Upper lobe of right lung (tissue), 1 donor: ENCODE data around the gene SECTM1. TPM values are rescaled to one million over a fixed set of nuclear protein-coding genes. Genes with fewer than 3 reads are reported as not detected.
"Not testable (repeated sequence)": the region's sequence is repeated elsewhere in the genome, so short reads cannot be mapped to it uniquely, and the experiment has no call there.

Source experiments
- ATAC-seq: fragments of 200-7000 bp; cut with Tn5 transposase; one replicate; pipeline ENCODE4 v1.9.1; 2020; ENCODE audit warnings: mild to moderate bottlenecking, moderate library complexity
- DNase-seq: peaks from one replicate; pipeline ENCODE4 v3.0.0-alpha.2; 2020
- H3K27ac ChIP-seq: fragments of 200-600 bp; one replicate; pipeline ENCODE4 v1.8.0; 2022
- H3K27me3 ChIP-seq: fragments of 200-600 bp; one replicate; pipeline ENCODE4 v1.8.0; 2022; ENCODE audit warnings: mild to moderate bottlenecking
- H3K36me3 ChIP-seq: fragments of 200-600 bp; one replicate; pipeline ENCODE4 v1.8.0; 2022
- H3K4me1 ChIP-seq: fragments of 200-600 bp; one replicate; pipeline ENCODE4 v1.8.0; 2022
- H3K4me3 ChIP-seq: fragments of 200-600 bp; one replicate; pipeline ENCODE4 v1.8.0; 2022; ENCODE audit warnings: mild to moderate bottlenecking
- H3K9me3 ChIP-seq: fragments of 200-600 bp; one replicate; pipeline ENCODE4 v1.8.0; 2022
- intact Hi-C: fragments of 100-400 bp; cut with DNase I; formaldehyde crosslinking; loops from one replicate; pipeline ENCODE4 v1.11.0; 2022
- total RNA-seq: library from RNA; stranded (reverse); fragmentation: NEBNext Ultra II Directional; extraction: Animal tissue kit (Norgen Biotek cat#: 25700); gene quantifications from one replicate; pipeline ENCODE4 v1.2.1, GENCODE V29; 2021
- TF ChIP-seq, protein P1 (sequence below): fragments of 200-600 bp; IDR thresholded peaks from one replicate; pipeline ENCODE4 v1.8.0; 2022; ENCODE audit warnings: antibody characterized with exemption
- donor health status: DM: no; HTN: yes; CAD: no; lungs with severe emphysema.

SECTM1 gene
- total RNA-seq, 1 donor from 2014 or later, result 26.4 TPM

DNA sequence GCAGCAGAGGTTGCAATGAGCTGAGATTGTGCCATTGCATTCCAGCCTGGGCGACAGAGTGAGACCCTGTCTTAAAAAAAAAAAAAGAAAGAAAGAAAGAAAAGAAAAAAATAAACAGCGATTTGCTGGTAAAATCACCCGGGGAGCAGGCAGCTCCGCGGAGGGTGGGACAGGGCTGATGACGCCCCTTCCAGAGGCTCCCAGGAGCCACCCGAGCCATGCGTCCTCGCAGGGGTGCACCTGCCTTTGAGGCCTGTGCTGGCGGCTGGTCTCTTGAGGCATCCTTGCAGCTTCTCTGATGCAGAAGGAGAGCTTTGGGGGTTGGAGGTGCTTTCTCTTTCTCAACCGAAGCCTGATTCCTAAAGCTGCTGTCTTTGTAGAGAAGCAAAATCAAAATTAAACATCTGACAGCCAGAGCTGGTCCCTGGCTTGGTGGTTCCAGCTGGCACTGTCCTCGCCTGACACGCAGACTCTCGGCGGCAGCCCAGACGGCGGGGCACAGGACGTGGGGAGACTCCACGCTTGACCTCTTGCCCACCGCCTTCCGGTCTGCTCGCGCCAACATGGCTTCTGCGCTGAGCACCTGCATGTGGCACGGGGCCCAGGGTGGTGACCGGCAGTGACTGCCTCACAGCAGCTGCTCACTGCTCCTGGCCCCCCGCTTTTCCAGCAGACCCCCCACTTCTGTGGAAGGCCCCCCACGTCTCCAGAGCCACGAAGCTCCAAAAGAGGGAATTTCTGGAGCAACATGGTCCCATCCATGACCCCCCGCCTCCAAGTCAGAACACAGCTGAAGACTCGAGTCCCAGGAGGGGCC, 44.6 kb upstream of the SECTM1 start:
- H3K4me1 ChIP-seq, result no peaks in the 10 kb centered on the region
- H3K27ac ChIP-seq, result no peak overlapping the region
- H3K4me3 ChIP-seq, result no peak overlapping the region
- no peaks in the 10 kb centered on the region for H3K36me3 ChIP-seq
- no peaks in the 10 kb centered on the region for H3K9me3 ChIP-seq
- H3K27me3 ChIP-seq, result peaks cover 58% of the 10 kb centered on the region
- intact Hi-C loops, result no loop called here
- TF ChIP-seq, protein P1, sequence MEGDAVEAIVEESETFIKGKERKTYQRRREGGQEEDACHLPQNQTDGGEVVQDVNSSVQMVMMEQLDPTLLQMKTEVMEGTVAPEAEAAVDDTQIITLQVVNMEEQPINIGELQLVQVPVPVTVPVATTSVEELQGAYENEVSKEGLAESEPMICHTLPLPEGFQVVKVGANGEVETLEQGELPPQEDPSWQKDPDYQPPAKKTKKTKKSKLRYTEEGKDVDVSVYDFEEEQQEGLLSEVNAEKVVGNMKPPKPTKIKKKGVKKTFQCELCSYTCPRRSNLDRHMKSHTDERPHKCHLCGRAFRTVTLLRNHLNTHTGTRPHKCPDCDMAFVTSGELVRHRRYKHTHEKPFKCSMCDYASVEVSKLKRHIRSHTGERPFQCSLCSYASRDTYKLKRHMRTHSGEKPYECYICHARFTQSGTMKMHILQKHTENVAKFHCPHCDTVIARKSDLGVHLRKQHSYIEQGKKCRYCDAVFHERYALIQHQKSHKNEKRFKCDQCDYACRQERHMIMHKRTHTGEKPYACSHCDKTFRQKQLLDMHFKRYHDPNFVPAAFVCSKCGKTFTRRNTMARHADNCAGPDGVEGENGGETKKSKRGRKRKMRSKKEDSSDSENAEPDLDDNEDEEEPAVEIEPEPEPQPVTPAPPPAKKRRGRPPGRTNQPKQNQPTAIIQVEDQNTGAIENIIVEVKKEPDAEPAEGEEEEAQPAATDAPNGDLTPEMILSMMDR, result no peak
- no peak for DNase-seq
- ATAC-seq, result no peak

DNA sequence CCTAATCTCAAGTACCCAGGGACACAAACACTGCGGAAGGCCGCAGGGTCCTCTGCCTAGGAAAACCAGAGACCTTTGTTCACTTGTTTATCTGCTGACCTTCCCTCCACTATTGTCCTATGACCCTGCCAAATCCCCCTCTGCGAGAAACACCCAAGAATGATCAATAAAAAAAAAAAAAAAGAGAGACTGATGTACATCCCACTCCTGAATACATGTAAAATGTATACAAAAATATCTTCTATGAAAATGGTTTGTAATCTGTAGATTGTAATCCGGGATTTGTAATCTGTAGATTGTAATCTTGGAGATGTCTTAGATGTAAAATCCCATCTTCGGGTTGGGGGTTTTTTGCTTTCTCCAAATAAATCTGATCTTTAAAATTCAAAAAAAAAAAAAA, 43.7 kb upstream of the SECTM1 start:
- H3K4me1 ChIP-seq, intact Hi-C loops, H3K9me3 ChIP-seq, H3K4me3 ChIP-seq, H3K27ac ChIP-seq, ATAC-seq, DNase-seq, H3K36me3 ChIP-seq: not testable (repeated sequence)
- H3K27me3 ChIP-seq, result peaks cover 66% of the 10 kb centered on the region

DNA sequence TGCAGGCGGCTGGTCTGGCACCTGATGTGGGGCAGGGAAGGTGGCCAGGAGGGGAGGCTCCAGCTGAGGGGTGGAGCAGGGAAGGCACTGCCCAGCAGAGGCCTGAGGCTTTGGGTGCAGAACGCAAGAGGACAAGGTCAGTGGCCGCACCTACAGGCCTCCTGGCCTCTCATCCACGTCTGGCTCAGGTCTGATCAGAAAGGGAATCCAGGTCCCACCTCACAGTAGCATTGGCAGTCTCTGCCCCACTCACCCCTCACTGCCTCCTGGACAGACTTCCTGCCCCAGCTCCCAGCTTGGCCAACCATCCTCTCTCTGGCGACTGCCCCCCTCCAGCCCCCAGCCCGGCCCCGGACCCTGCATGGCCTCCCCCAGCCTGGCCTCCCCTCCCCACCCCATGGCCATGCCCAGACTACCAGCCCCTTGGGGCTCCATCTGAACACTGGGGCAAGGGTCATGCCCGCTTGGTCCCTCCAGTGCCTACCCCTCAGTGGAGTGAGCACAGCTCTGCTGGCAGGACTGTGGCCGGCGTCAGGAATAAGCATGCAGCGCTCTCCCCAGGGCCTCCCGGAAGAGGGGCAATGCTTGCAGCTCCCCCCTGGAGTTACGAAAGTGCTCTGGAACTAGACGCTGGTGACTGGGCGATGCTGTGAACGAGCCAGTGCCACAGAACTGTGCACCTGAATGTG, 42.6 kb upstream of the SECTM1 start:
- no peak overlapping the region for H3K27ac ChIP-seq
- intact Hi-C loops, result no loop called here
- H3K4me1 ChIP-seq, result peaks cover 2% of the 10 kb centered on the region
- TF ChIP-seq, protein P1, result no peak
- peaks cover 77% of the 10 kb centered on the region for H3K27me3 ChIP-seq
- no peak overlapping the region for H3K4me3 ChIP-seq
- ATAC-seq (no peak), DNase-seq (no peak)
- H3K36me3 ChIP-seq, result no peaks in the 10 kb centered on the region
- H3K9me3 ChIP-seq, result no peaks in the 10 kb centered on the region

DNA sequence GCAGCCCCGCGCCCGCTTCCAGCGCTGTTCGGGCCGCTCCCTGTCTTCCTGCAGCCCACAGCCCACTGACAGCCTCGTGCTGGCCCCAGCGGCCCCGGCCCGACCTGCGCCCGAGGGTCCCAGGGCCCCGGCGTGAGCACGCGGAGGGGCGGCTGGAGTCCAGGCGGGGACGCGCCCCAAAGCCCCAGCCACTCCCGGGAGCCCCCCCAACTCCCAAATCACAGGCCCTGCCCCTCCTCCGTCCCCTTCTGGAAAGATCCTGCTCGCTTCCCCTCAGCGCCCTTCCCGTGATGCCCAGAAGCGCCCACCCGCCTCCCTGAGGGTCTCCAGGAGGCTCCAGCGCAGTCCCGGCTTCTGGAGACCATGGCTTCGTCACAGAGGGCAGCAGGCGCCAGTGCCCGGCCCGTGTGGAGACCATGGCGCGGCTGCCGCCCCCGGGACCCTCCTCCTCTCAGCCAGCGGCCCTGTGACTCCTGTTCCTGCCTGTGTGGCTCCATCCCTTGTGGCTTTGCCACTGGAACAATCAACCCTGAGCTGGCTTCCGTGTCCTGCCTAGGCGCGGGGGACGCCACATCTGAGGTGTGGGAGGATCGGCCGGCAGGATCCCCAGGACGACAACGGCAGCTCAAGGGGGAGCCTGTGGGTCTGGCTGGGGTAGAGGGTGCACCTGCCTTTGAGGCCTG, 41.9 kb upstream of the SECTM1 start:
- no peak overlapping the region for H3K27ac ChIP-seq
- no peak overlapping the region for H3K4me3 ChIP-seq
- H3K4me1 ChIP-seq, result peaks cover 9% of the 10 kb centered on the region
- DNase-seq, result no peak
- TF ChIP-seq, protein P1, result no peak
- H3K36me3 ChIP-seq, result no peaks in the 10 kb centered on the region
- peaks cover 84% of the 10 kb centered on the region for H3K27me3 ChIP-seq
- intact Hi-C loops, result no loop called here
- H3K9me3 ChIP-seq, result no peaks in the 10 kb centered on the region
- ATAC-seq, result no peak

DNA sequence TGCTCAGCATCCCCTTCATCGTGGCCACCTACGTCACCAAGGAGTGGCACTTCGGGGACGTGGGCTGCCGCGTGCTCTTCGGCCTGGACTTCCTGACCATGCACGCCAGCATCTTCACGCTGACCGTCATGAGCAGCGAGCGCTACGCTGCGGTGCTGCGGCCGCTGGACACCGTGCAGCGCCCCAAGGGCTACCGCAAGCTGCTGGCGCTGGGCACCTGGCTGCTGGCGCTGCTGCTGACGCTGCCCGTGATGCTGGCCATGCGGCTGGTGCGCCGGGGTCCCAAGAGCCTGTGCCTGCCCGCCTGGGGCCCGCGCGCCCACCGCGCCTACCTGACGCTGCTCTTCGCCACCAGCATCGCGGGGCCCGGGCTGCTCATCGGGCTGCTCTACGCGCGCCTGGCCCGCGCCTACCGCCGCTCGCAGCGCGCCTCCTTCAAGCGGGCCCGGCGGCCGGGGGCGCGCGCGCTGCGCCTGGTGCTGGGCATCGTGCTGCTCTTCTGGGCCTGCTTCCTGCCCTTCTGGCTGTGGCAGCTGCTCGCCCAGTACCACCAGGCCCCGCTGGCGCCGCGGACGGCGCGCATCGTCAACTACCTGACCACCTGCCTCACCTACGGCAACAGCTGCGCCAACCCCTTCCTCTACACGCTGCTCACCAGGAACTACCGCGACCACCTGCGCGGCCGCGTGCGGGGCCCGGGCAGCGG, 41.2 kb upstream of the SECTM1 start:
- Histone ChIP-seq H3K27ac (no peak overlapping the region), H3K9me3 (no peaks in the 10 kb centered on the region), H3K27me3 (peaks cover 91% of the 10 kb centered on the region), H3K36me3 (no peaks in the 10 kb centered on the region), H3K4me3 (no peak overlapping the region), H3K4me1 (peaks cover 10% of the 10 kb centered on the region)
- TF ChIP-seq, protein P1, result no peak
- ATAC-seq (no peak), DNase-seq (no peak)
- intact Hi-C loops, result no loop called here
